GM18511 (cell line): ENCODE measurements around the gene RASGRP4.
"Not testable (repeated sequence)": the region's sequence is repeated elsewhere in the genome, so short reads cannot be mapped to it uniquely, and the experiment has no call there.

ENCODE experiments used
- ATAC-seq: cut with Tn5 transposase; IDR thresholded peaks from one replicate; pipeline ENCODE4 v1.9.1; 2021; ENCODE audit warnings: mild to moderate bottlenecking, moderate library complexity; ENCODE audit not compliant: unreplicated experiment

RASGRP4 gene

GRCh38 chr19:38449518-38449917, 23.5 kb upstream of the RASGRP4 start:
- no peak for ATAC-seq

- no peak for ATAC-seq
These were observed 22.2 kb upstream of the RASGRP4 start for GRCh38 chr19:38448225-38448624.

- no peak for ATAC-seq
These were observed 19.3 kb upstream of the RASGRP4 start for GRCh38 chr19:38445362-38445761.

GRCh38 chr19:38444026-38444425, 18.0 kb upstream of the RASGRP4 start:
- no peak for ATAC-seq

GRCh38 chr19:38443458-38443999, 17.5 kb upstream of the RASGRP4 start:
- no peak for ATAC-seq

- ATAC-seq: no peak
These were observed 16.7 kb upstream of the RASGRP4 start for GRCh38 chr19:38442736-38443135.

- no peak for ATAC-seq
These were observed 15.8 kb upstream of the RASGRP4 start for GRCh38 chr19:38441657-38442348.

GRCh38 chr19:38440592-38440991, 14.6 kb upstream of the RASGRP4 start:
- no peak for ATAC-seq

GRCh38 chr19:38437917-38438316, 11.9 kb upstream of the RASGRP4 start:
- ATAC-seq: no peak

GRCh38 chr19:38437295-38437694, 11.3 kb upstream of the RASGRP4 start:
- no peak for ATAC-seq

GRCh38 chr19:38434549-38435051, 8.6 kb upstream of the RASGRP4 start:
- ATAC-seq: no peak

GRCh38 chr19:38433268-38433733, 7.3 kb upstream of the RASGRP4 start, which contains the start of gene RYR1:
Gene RYR1, plus strand, starts transcription at chr19:38433691. Its CDS starts 139 bp downstream, at chr19:38433830.
- ATAC-seq: no peak

- no peak for ATAC-seq
These were observed 4.9 kb upstream of the RASGRP4 start for GRCh38 chr19:38430931-38431330.

GRCh38 chr19:38429811-38430156, 3.8 kb upstream of the RASGRP4 start:
- no peak for ATAC-seq

GRCh38 chr19:38429055-38429810, 3.2 kb upstream of the RASGRP4 start:
- ATAC-seq: no peak

- ATAC-seq: not testable (repeated sequence)
These were observed 1.1 kb upstream of the RASGRP4 start for GRCh38 chr19:38427035-38427677.

- no peak for ATAC-seq
These were observed 703 bp downstream of the RASGRP4 start for GRCh38 chr19:38425222-38425809.

GRCh38 chr19:38424272-38424671, 1.7 kb downstream of the RASGRP4 start:
- no peak for ATAC-seq

GRCh38 chr19:38422438-38422837, 3.6 kb downstream of the RASGRP4 start:
- no peak for ATAC-seq

GRCh38 chr19:38421856-38422255, 4.2 kb downstream of the RASGRP4 start:
- no peak for ATAC-seq

- ATAC-seq: no peak
These were observed 5.1 kb downstream of the RASGRP4 start for GRCh38 chr19:38420935-38421334.
